Gastroesophageal sphincter (tissue), 3 donors: ENCODE data around the gene MPZL3.

Source experiments
- CTCF ChIP-seq, 4 experiments: fragments of 200-600 bp in 2 of 4; fragments of 450-650 bp in 2 of 4; sonication (generic) in 1 of 4; IDR thresholded peaks; one replicate each; pipeline ENCODE4 v1.5.1; 2017 to 2019; ENCODE audit warnings: antibody characterized with exemption in 4 of 4, mild to moderate bottlenecking in 2 of 4, moderate library complexity in 2 of 4
- POLR2AphosphoS5 ChIP-seq: sonication (generic); formaldehyde crosslinking; IDR thresholded peaks from one replicate; pipeline ENCODE4 v1.6.1; 2017; ENCODE audit warnings: antibody characterized with exemption

- TF ChIP-seq CTCF (IDR thresholded peaks at IDR 0.05) (no peak), POLR2AphosphoS5 (no peak)
These were observed 39.0 kb downstream of the MPZL3 start for GRCh38 chr11:118213201-118213600.
